ENCODE data around the gene BPHL.
"Not testable (repeated sequence)": the region's sequence is repeated elsewhere in the genome, so short reads cannot be mapped to it uniquely, and the experiment has no call there.

Gene BPHL

DNA sequence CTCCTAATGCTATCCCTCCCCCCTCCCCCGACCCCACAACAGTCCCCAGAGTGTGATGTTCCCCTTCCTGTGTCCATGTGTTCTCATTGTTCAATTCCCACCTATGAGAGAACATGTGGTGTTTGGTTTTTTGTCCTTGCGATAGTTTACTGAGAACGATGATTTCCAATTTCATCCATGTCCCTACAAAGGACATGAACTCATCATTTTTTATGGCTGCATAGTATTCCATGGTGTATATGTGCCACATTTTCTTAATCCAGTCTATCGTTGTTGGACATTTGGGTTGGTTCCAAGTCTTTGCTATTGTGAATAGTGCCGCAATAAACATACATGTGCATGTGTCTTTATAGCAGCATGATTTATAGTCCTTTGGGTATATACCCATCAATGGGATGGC, 79.2 kb downstream of the BPHL start:
- not testable (repeated sequence) for H3K9me3 ChIP-seq (ENCODE audit: insufficient read depth, low read depth, low read length); H3K27me3 ChIP-seq (ENCODE audit: insufficient read depth, low read length); H3K27ac ChIP-seq (ENCODE audit: low read depth, low read length); H3K36me3 ChIP-seq (ENCODE audit: insufficient read depth, low read length); H3K9ac ChIP-seq (ENCODE audit: low read depth, low read length); H3K4me3 ChIP-seq (ENCODE audit: low read length)
- H3K4me1 ChIP-seq (ENCODE audit: insufficient read depth, low read length) = peaks cover 33% of the 10 kb centered on the region
- WGBS = 100% methylated on average over 1 of the region's 5 CpGs

DNA sequence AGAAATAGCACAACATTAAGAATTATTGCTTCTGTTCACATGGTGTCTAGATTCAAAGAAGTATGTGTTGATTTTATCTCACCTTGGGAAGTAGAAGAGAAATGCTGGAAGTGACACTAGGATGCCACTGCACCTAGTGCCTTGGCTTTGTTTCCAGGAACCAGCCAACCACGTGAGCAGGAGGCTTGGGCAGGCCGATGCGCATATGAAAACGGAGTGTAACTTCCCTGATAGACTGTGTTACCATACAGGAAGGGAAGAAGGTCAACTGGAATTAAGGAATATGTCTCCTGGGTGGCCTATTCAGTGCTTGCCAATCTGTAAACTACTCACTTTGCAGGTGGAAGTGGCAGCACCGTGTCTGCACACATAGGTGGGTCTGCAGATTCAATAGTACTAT, 80.9 kb downstream of the BPHL start:
- Histone ChIP-seq H3K27ac (ENCODE audit: low read depth, low read length) (no peak overlapping the region), H3K9ac (ENCODE audit: low read depth, low read length) (no peak overlapping the region), H3K9me3 (ENCODE audit: insufficient read depth, low read depth, low read length) (no peaks in the 10 kb centered on the region), H3K36me3 (ENCODE audit: insufficient read depth, low read length) (no peaks in the 10 kb centered on the region), H3K4me1 (ENCODE audit: insufficient read depth, low read length) (peaks cover 25% of the 10 kb centered on the region), H3K4me3 (ENCODE audit: low read length) (no peak overlapping the region), H3K27me3 (ENCODE audit: insufficient read depth, low read length) (no peaks in the 10 kb centered on the region)
- 78% methylated on average over 5 of the region's 5 CpGs for WGBS

DNA sequence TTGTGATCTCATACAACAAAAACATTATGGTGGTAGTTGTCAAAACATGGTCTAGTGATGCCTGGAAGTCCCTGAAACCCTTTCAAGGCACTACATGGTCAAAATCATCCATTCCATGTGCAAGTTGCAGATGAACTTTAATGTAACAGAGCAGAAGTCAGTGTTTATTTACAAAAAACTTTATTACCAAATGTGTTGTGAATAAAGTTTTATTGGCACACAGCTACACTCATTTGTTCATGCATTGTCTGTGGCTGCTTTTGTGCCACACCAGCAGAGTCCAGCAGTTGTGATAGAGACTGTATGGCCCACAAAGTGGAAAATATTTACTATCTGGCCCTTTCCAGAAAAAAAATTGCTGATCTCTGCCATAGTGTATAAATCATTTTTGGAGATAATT, 82.2 kb downstream of the BPHL start:
- H3K4me1 ChIP-seq (ENCODE audit: insufficient read depth, low read length) = peaks cover 13% of the 10 kb centered on the region; the same call in 1 of the 2 replicates
- H3K9me3 ChIP-seq (ENCODE audit: insufficient read depth, low read depth, low read length) = no peaks in the 10 kb centered on the region
- H3K27ac ChIP-seq (ENCODE audit: low read depth, low read length) = no peak overlapping the region
- no peak overlapping the region for H3K4me3 ChIP-seq (ENCODE audit: low read length)
- no peaks in the 10 kb centered on the region for H3K27me3 ChIP-seq (ENCODE audit: insufficient read depth, low read length)
- no peaks in the 10 kb centered on the region for H3K36me3 ChIP-seq (ENCODE audit: insufficient read depth, low read length)
- no peak overlapping the region for H3K9ac ChIP-seq (ENCODE audit: low read depth, low read length)

DNA sequence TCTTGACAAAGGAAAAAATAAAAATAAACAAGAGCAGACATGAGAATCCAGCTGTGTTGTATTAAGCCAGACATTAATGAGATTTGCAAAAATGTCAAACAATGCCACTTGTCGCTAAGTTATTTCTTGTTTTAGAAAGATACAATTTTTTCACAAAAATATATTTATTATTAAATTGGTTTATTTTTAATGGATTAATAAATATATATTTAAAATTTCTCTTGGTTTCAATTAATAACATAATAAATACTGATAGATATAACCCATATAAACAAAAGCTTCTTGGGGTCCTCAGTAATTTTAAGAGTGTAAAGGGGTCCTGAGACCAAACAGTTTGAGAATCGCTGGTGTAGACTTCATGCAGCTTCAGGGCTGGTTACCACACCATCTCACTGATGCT, 82.9 kb downstream of the BPHL start:
- H3K27me3 ChIP-seq (ENCODE audit: insufficient read depth, low read length) = no peaks in the 10 kb centered on the region
- H3K4me1 ChIP-seq (ENCODE audit: insufficient read depth, low read length) = peaks cover 10% of the 10 kb centered on the region; the same call in 1 of the 2 replicates
- WGBS = 100% methylated on average over 1 of the region's 2 CpGs

More for the DNA sequence above, 82.9 kb downstream of the BPHL start:
- Histone ChIP-seq H3K4me3 (ENCODE audit: low read length) (no peak overlapping the region), H3K9ac (ENCODE audit: low read depth, low read length) (no peak overlapping the region), H3K27ac (ENCODE audit: low read depth, low read length) (no peak overlapping the region), H3K36me3 (ENCODE audit: insufficient read depth, low read length) (no peaks in the 10 kb centered on the region), H3K9me3 (ENCODE audit: insufficient read depth, low read depth, low read length) (no peaks in the 10 kb centered on the region)
